NCI-H2107 treated with DMSO at 0.1 percent for 48 hours (cell line): ENCODE measurements around the gene BFSP1.

ENCODE experiments used
- DNase-seq: peaks from one replicate; lab custom pipeline; 2025; ENCODE audit not compliant: unreplicated experiment; lab: John Stamatoyannopoulos, UW

BFSP1 gene

GRCh38 chr20:17499041-17499440, 32.1 kb downstream of the BFSP1 start:
- DNase-seq: no peak

GRCh38 chr20:17498641-17499040, 32.5 kb downstream of the BFSP1 start:
- DNase-seq: no peak

- DNase-seq: peak; percentile 40
These were observed 33.2 kb downstream of the BFSP1 start for GRCh38 chr20:17497821-17498580.

- no peak for DNase-seq
These were observed 35.4 kb downstream of the BFSP1 start for GRCh38 chr20:17495826-17496225.

- no peak for DNase-seq
These were observed 37.0 kb downstream of the BFSP1 start for GRCh38 chr20:17494201-17494600.

- DNase-seq: no peak
These were observed 38.0 kb downstream of the BFSP1 start for GRCh38 chr20:17493173-17493572.

- DNase-seq: no peak
These were observed 39.7 kb downstream of the BFSP1 start for GRCh38 chr20:17491488-17491887.

- no peak for DNase-seq
These were observed 40.1 kb downstream of the BFSP1 start for GRCh38 chr20:17491041-17491440.

- DNase-seq: no peak
These were observed 40.7 kb downstream of the BFSP1 start for GRCh38 chr20:17490501-17490900.

- no peak for DNase-seq
These were observed 42.1 kb downstream of the BFSP1 start for GRCh38 chr20:17488916-17489600.

- no peak for DNase-seq
These were observed 46.2 kb downstream of the BFSP1 start for GRCh38 chr20:17485017-17485416.

- DNase-seq: no peak
These were observed 48.6 kb downstream of the BFSP1 start for GRCh38 chr20:17482536-17482935.

- no peak for DNase-seq
These were observed 49.5 kb downstream of the BFSP1 start for GRCh38 chr20:17481661-17482060.

GRCh38 chr20:17480696-17481095, 50.5 kb downstream of the BFSP1 start:
- DNase-seq: no peak

GRCh38 chr20:17479063-17479657, 52.0 kb downstream of the BFSP1 start:
- DNase-seq: no peak

- DNase-seq: no peak
These were observed 57.5 kb downstream of the BFSP1 start for GRCh38 chr20:17473659-17474058.

- DNase-seq: peak; percentile 71
These were observed 59.5 kb downstream of the BFSP1 start for GRCh38 chr20:17471606-17472187.

GRCh38 chr20:17470973-17471372, 60.2 kb downstream of the BFSP1 start:
- no peak for DNase-seq

- no peak for DNase-seq
These were observed 60.7 kb downstream of the BFSP1 start for GRCh38 chr20:17470521-17470920.

GRCh38 chr20:17469246-17470030, 61.7 kb downstream of the BFSP1 start:
- DNase-seq: no peak
